T-helper 2 cell treated with Interferon-gamma antibody and Interleukin-4, amounts not matched to agents 100 ng/mL and 5 ng/mL, for 36 hours (primary cell): Measurements from ENCODE around the gene ANKRD10. TPM values are rescaled to one million over a fixed set of nuclear protein-coding genes. Genes with fewer than 3 reads are reported as not detected.

Experiments
- intact Hi-C: fragments of 100-400 bp; cut with micrococcal nuclease; formaldehyde crosslinking; loops from one replicate; pipeline ENCODE4 v1.15.1; 2023
- total RNA-seq: library from RNA; stranded (reverse); gene quantifications from 2 replicates; pipeline ENCODE4 v1.2.3, GENCODE V29; 2022

ANKRD10 gene
- total RNA-seq, 1 donor from 2014 or later, result 124 TPM

GRCh38 chr13:110886870-110887596 lies 27.8 kb downstream of the ANKRD10 start:
- intact Hi-C loops, result no loop called here

- intact Hi-C loops, result no loop called here
Observed at GRCh38 chr13:110885966-110886869, 28.7 kb downstream of the ANKRD10 start.

- intact Hi-C loops, result no loop called here
Observed at GRCh38 chr13:110885516-110885915, 29.4 kb downstream of the ANKRD10 start.

- intact Hi-C loops, result no loop called here
Observed at GRCh38 chr13:110884517-110884916, 30.4 kb downstream of the ANKRD10 start.

GRCh38 chr13:110883542-110883941 lies 31.3 kb downstream of the ANKRD10 start:
- intact Hi-C loops, result no loop called here

GRCh38 chr13:110882972-110883371 lies 31.9 kb downstream of the ANKRD10 start:
- intact Hi-C loops, result no loop called here

- intact Hi-C loops, result no loop called here
Observed at GRCh38 chr13:110881839-110882627, 32.8 kb downstream of the ANKRD10 start.

GRCh38 chr13:110880627-110881026 lies 34.2 kb downstream of the ANKRD10 start:
- intact Hi-C loops, result no loop called here

GRCh38 chr13:110879482-110879881 lies 35.4 kb downstream of the ANKRD10 start:
- intact Hi-C loops, result no loop called here

GRCh38 chr13:110877737-110878258 lies 37.1 kb downstream of the ANKRD10 start:
- intact Hi-C loops, result no loop called here

- intact Hi-C loops, result no loop called here
Observed at GRCh38 chr13:110876609-110877008, 38.3 kb downstream of the ANKRD10 start.

GRCh38 chr13:110875241-110875640 lies 39.6 kb downstream of the ANKRD10 start:
- intact Hi-C loops, result no loop called here

- intact Hi-C loops, result no loop called here
Observed at GRCh38 chr13:110874508-110874960, 40.3 kb downstream of the ANKRD10 start.

- intact Hi-C loops, result no loop called here
Observed at GRCh38 chr13:110873639-110874507, 41.0 kb downstream of the ANKRD10 start.

GRCh38 chr13:110872768-110873638 lies 41.9 kb downstream of the ANKRD10 start:
- intact Hi-C loops, result no loop called here

GRCh38 chr13:110872034-110872767 lies 42.7 kb downstream of the ANKRD10 start:
- intact Hi-C loops, result no loop called here

- intact Hi-C loops, result no loop called here
Observed at GRCh38 chr13:110869805-110870706, 44.8 kb downstream of the ANKRD10 start.
